Measurements from ENCODE around the gene THAP2. TPM values are rescaled to one million over a fixed set of nuclear protein-coding genes. Genes with fewer than 3 reads are reported as not detected.

THAP2 gene
- total RNA-seq, 2 donors from 2014 or later, result 3.8 to 6.0 TPM

DNA sequence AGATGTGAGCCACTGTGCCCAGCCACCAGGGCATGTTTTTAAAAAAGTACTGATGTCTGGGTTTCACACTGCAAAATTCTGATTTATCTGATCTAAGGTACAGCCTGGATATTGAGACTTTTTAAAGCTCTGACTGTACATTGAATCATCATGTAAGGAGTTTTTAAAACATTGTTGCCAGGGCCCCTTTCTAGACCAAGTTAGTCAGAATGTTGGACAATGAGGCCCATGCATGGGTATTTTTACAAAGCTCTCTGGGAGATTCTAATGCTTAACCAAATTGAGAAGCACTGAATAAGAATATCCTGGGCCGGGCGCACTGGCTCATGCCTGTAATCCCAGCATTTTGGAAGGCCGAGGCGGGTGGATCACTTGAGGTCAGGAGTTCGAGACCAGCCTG lies 38.5 kb downstream of the THAP2 start:
- Histone ChIP-seq H3K9me3 (no peaks in the 10 kb centered on the region), H3K27me3 (no peaks in the 10 kb centered on the region), H3K4me1 (no peaks in the 10 kb centered on the region), H3K36me3 (no peaks in the 10 kb centered on the region), H3K4me3 (no peak overlapping the region), H3K9ac (ENCODE audit: low read depth in 2 of 2, low read length in 2 of 2) (no peak overlapping the region), H3K27ac (no peak overlapping the region)
- DNase-seq, result no peak
- TF ChIP-seq, protein P1, sequence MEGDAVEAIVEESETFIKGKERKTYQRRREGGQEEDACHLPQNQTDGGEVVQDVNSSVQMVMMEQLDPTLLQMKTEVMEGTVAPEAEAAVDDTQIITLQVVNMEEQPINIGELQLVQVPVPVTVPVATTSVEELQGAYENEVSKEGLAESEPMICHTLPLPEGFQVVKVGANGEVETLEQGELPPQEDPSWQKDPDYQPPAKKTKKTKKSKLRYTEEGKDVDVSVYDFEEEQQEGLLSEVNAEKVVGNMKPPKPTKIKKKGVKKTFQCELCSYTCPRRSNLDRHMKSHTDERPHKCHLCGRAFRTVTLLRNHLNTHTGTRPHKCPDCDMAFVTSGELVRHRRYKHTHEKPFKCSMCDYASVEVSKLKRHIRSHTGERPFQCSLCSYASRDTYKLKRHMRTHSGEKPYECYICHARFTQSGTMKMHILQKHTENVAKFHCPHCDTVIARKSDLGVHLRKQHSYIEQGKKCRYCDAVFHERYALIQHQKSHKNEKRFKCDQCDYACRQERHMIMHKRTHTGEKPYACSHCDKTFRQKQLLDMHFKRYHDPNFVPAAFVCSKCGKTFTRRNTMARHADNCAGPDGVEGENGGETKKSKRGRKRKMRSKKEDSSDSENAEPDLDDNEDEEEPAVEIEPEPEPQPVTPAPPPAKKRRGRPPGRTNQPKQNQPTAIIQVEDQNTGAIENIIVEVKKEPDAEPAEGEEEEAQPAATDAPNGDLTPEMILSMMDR (IDR thresholded peaks at IDR 0.05), result no peak
- intact Hi-C loops (cut with DNase I), result no loop called here

DNA sequence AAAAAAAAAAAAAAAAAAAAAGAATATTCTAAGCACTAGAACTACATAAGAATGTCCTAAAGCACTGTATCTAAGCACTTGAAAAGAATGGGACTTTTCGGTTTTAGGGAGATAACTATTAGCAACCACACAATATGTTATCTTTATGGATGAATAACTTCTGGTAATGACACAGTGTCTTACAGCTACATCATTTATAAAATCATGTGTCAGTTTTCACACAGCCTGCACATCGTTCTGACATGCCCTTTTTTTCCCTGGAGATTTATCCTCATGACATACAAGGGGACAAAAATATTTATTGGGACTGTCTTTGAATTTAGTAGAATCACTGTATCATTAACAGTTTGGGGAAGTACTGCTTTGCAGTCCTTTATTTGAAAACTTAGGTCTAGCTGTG lies 39.1 kb downstream of the THAP2 start:
- Histone ChIP-seq H3K27me3 (no peaks in the 10 kb centered on the region), H3K36me3 (no peaks in the 10 kb centered on the region), H3K27ac (no peak overlapping the region), H3K4me1 (no peaks in the 10 kb centered on the region), H3K9me3 (no peaks in the 10 kb centered on the region), H3K4me3 (no peak overlapping the region), H3K9ac (ENCODE audit: low read depth in 2 of 2, low read length in 2 of 2) (no peak overlapping the region)
- TF ChIP-seq, protein P1 (IDR thresholded peaks at IDR 0.05), result no peak
- intact Hi-C loops (cut with DNase I), result no loop called here
- no peak for DNase-seq

DNA sequence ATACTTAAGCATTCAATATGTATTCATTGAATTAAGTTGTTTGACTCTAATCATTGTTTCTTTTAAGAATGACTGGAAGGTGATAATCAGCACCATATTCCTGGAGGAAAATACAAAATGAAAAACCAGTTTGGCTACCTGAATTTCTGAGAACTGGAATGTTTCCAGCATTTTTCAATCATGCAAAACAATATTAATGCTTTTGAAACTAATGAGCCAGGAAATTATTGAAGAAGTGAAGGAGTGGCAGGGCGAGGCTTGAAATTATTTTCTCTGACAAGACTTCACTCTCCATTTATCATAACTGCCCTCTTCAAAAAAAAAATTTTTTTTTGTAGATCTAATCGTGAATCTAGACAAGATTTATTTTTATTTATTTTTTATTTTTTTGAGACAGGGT lies 40.8 kb downstream of the THAP2 start:
- Histone ChIP-seq H3K9me3 (no peaks in the 10 kb centered on the region), H3K4me3 (no peak overlapping the region), H3K27me3 (no peaks in the 10 kb centered on the region), H3K9ac (ENCODE audit: low read depth in 2 of 2, low read length in 2 of 2) (no peak overlapping the region), H3K27ac (no peak overlapping the region), H3K4me1 (no peaks in the 10 kb centered on the region), H3K36me3 (no peaks in the 10 kb centered on the region)
- TF ChIP-seq, protein P1 (IDR thresholded peaks at IDR 0.05), result no peak
- intact Hi-C loops (cut with DNase I), result no loop called here
- no peak for DNase-seq

DNA sequence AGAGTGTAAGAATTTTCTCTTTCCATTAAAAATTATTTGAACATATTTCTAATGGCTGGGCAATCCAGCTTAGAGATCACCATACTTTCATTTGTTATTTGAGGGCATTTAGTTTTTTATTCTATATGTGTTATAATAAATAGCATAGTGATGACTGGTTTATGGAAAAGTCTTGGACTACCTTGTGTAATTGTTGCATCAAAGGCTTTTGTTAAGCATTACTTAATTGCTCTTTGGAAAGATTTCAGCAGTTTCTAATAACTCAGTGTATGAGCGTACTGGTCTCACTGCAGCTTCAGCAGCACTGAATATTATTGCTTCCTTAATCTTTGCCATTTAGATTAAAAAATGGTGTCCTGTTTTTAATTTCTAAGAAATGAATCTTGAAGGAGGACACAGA lies 44.6 kb downstream of the THAP2 start:
- no peaks in the 10 kb centered on the region for H3K27me3 ChIP-seq
- no peaks in the 10 kb centered on the region for H3K9me3 ChIP-seq
- no peaks in the 10 kb centered on the region for H3K4me1 ChIP-seq
- TF ChIP-seq, protein P1 (IDR thresholded peaks at IDR 0.05), result no peak
- no peak for DNase-seq
- no peaks in the 10 kb centered on the region for H3K36me3 ChIP-seq
- H3K27ac ChIP-seq, result no peak overlapping the region
- no peak overlapping the region for H3K4me3 ChIP-seq
- intact Hi-C loops (cut with DNase I), result no loop called here
- H3K9ac ChIP-seq (ENCODE audit: low read depth in 2 of 2, low read length in 2 of 2), result no peak overlapping the region

DNA sequence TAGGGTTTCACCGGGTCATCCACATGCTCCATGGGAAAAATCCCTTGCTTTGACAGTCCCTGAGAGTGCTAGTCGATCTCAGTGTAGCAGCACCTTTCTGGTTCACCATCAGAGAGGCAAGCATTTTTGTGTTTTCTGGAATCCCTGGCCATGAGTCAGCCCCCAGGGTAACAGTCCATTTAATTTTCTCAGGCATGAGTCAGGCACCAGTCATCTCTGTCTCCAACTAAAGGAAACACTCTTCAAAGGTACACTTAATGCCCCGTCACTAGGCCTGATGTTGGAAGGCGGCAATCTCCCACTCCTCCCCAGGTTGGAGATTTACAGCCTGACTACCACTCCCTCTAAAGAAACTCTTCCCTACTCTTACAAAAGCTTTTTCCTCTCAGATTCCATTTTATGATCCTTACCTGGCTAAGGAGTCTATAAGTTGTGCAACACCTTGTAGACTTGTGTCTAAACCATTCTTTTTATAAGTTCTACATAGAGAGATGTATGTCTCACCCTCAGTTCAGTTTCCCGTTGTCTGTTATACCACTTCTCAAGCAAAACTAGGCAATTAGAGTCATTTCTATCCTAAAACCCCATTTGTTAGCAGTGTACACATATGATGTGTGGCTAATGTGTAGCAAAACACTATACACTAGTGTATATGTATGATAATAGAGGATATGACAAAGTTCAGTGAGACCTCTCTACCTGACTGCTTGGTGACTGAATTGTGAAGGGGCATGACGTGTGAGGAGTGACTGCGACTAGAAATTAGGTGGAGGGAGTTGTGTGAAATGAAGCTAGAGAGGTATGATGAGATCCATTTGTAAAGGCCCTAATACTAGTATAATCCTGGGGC lies 46.4 kb downstream of the THAP2 start:
- intact Hi-C loops (cut with DNase I), result no loop called here
- no peak for DNase-seq
- H3K27ac ChIP-seq, result no peak overlapping the region
- H3K9me3 ChIP-seq, result no peaks in the 10 kb centered on the region
- no peaks in the 10 kb centered on the region for H3K27me3 ChIP-seq
- H3K36me3 ChIP-seq, result no peaks in the 10 kb centered on the region
- H3K4me1 ChIP-seq, result no peaks in the 10 kb centered on the region
- TF ChIP-seq, protein P1 (IDR thresholded peaks at IDR 0.05), result no peak
- H3K9ac ChIP-seq (ENCODE audit: low read depth in 2 of 2, low read length in 2 of 2), result no peak overlapping the region
- H3K4me3 ChIP-seq, result no peak overlapping the region
